Posterior vena cava (tissue), 2 donors: ENCODE measurements around the gene JPH3. TPM values are rescaled to one million over a fixed set of nuclear protein-coding genes. Genes with fewer than 3 reads are reported as not detected.

Source experiments
- DNase-seq: peaks from one replicate; pipeline ENCODE4 v3.0.0-alpha.2; 2020; ENCODE audit warnings: low spot score
- intact Hi-C, 2 donors: fragments of 100-400 bp; cut with DNase I; formaldehyde crosslinking; loops; one replicate each; pipeline versions ENCODE4 v1.14.1 to v1.14.2; 2022 to 2023
- total RNA-seq, 2 donors: library from RNA; stranded (reverse); fragmentation: NEBNext Ultra II Directional; extraction: Animal tissue kit (Norgen Biotek cat#: 25700); gene quantifications; one replicate each; pipeline ENCODE4 v1.2.1, GENCODE V29; 2021
- donor health status: DM: yes; HTN: yes; CAD: no.
- donor health status: DM: yes; HTN: yes; CAD: no.

JPH3 gene
- total RNA-seq, 2 donors from 2014 or later: 1.4 to 1.8 TPM

- intact Hi-C loops: loop anchor here in 1 of 2 donors (10.0 kb wide), 1 partner anchor 208 kb away; no protein-coding TSS in a partner anchor
- DNase-seq: no peak
These were observed 14.2 kb downstream of the JPH3 start for GRCh38 chr16:87616556-87616955.

GRCh38 chr16:87618216-87618615 is 15.9 kb downstream of the JPH3 start:
- intact Hi-C loops: loop anchor here in 1 of 2 donors (10.0 kb wide), 1 partner anchor 207 kb away; no protein-coding TSS in a partner anchor
- no peak for DNase-seq

GRCh38 chr16:87619360-87620200 is 17.3 kb downstream of the JPH3 start:
- intact Hi-C loops: loop anchor here in 1 of 2 donors (10.0 kb wide), 1 partner anchor 205 kb away; no protein-coding TSS in a partner anchor
- DNase-seq: no peak

- intact Hi-C loops: no loop called here
- DNase-seq: no peak
These were observed 17.8 kb downstream of the JPH3 start for GRCh38 chr16:87620201-87620495.

GRCh38 chr16:87621550-87621829 is 19.2 kb downstream of the JPH3 start:
- intact Hi-C loops: no loop called here
- no peak for DNase-seq

- DNase-seq: no peak
- intact Hi-C loops: no loop called here
These were observed 19.8 kb downstream of the JPH3 start for GRCh38 chr16:87621976-87622713.

- DNase-seq: no peak
- intact Hi-C loops: no loop called here
These were observed 20.5 kb downstream of the JPH3 start for GRCh38 chr16:87622756-87623319.

- intact Hi-C loops: no loop called here
- no peak for DNase-seq
These were observed 23.0 kb downstream of the JPH3 start for GRCh38 chr16:87625241-87625797.

GRCh38 chr16:87626401-87626800 is 24.1 kb downstream of the JPH3 start:
- no peak for DNase-seq
- intact Hi-C loops: no loop called here

GRCh38 chr16:87626905-87627304 is 24.6 kb downstream of the JPH3 start:
- intact Hi-C loops: no loop called here
- DNase-seq: no peak

GRCh38 chr16:87627542-87628245 is 25.4 kb downstream of the JPH3 start:
- no peak for DNase-seq
- intact Hi-C loops: no loop called here

- no peak for DNase-seq
- intact Hi-C loops: no loop called here
These were observed 26.1 kb downstream of the JPH3 start for GRCh38 chr16:87628246-87628923.

GRCh38 chr16:87628940-87629339 is 26.6 kb downstream of the JPH3 start:
- DNase-seq: no peak
- intact Hi-C loops: no loop called here

- no peak for DNase-seq
- intact Hi-C loops: loop anchor here in 1 of 2 donors (5.0 kb wide), 1 partner anchor 39 kb away; no protein-coding TSS in a partner anchor
These were observed 28.8 kb downstream of the JPH3 start for GRCh38 chr16:87631067-87631466.

GRCh38 chr16:87634411-87634810 is 32.1 kb downstream of the JPH3 start:
- no peak for DNase-seq
- intact Hi-C loops: loop anchor here (2.0 to 5.0 kb wide), 3 partner anchors 42 to 84 kb away; no protein-coding TSS in a partner anchor

- intact Hi-C loops: loop anchor here (2.0 to 5.0 kb wide), 4 partner anchors 47 to 218 kb away; no protein-coding TSS in a partner anchor
- DNase-seq: peak; percentile 88
These were observed 33.3 kb downstream of the JPH3 start for GRCh38 chr16:87635541-87636049.

- intact Hi-C loops: loop anchor here (5.0 kb wide), 2 partner anchors 214 to 219 kb away; no protein-coding TSS in a partner anchor
- DNase-seq: peak; percentile 96
These were observed 33.9 kb downstream of the JPH3 start for GRCh38 chr16:87636050-87636684.

- intact Hi-C loops: loop anchor here (5.0 kb wide), 2 partner anchors 214 to 219 kb away; no protein-coding TSS in a partner anchor
- no peak for DNase-seq
These were observed 34.4 kb downstream of the JPH3 start for GRCh38 chr16:87636741-87637140.
